ENCODE data around the gene POU3F1.

The POU3F1 gene

DNA sequence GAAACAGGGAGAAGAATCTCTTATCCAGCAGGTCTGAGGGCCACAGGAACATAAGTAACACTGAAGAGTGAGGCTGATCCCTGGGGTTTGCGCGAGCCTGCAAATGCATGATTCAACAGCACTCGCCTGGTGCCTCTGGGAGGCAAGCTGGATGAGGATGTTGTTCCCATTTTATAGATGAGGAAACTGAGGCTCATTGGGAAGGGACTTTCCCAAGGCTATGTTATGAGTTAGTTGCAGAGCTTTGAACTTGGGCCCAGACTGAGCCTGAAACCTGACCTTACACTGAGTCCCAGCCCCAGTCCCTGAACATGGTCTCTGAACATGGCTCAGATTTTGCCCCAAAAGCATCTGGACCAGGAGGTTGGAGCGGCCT lies 27.7 kb upstream of the POU3F1 start:
- H3K4me3 ChIP-seq (ENCODE audit: low read depth, low read length): no peak overlapping the region
- TF ChIP-seq, protein P1, sequence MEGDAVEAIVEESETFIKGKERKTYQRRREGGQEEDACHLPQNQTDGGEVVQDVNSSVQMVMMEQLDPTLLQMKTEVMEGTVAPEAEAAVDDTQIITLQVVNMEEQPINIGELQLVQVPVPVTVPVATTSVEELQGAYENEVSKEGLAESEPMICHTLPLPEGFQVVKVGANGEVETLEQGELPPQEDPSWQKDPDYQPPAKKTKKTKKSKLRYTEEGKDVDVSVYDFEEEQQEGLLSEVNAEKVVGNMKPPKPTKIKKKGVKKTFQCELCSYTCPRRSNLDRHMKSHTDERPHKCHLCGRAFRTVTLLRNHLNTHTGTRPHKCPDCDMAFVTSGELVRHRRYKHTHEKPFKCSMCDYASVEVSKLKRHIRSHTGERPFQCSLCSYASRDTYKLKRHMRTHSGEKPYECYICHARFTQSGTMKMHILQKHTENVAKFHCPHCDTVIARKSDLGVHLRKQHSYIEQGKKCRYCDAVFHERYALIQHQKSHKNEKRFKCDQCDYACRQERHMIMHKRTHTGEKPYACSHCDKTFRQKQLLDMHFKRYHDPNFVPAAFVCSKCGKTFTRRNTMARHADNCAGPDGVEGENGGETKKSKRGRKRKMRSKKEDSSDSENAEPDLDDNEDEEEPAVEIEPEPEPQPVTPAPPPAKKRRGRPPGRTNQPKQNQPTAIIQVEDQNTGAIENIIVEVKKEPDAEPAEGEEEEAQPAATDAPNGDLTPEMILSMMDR (IDR thresholded peaks at IDR 0.05; ENCODE audit: borderline replicate concordance, insufficient read depth, low read depth, low read length): no peak

DNA sequence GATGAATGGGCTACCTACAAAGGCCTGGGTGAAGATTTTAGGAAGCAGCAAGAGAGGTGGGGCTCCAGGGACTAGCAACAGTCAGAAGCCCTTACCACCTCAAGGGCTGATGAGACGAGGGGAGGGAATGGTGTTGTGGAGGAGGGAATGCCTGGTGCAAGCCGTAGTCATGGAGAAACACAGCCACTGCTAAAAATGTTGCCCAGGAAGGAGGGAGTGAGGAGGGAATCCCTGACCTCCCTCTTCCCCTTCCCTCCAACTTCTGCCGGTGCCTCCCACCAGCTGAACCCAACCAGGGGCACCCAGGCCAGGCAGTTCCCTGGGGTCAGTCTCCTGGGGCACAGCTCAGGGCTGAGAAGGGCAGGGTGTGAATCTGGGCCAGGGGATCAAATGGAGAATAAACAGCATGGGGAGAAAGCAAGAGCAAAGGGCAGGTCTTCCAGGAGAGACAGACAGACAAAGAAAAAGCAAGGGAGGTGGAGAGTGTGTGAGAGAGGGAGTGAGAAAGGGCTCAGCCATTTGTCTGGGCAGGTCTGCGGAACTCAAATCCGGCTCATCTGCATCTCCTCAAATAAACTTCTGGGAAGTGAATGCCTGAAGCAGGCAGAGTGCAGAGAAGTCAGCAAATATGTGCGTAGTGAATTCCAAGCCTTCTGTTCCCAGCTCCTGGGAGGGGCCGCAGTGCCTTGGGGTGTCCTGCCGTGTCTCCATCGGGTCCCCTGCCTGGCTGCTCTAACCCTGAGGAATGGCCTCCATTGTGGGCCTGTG lies 27.1 kb upstream of the POU3F1 start:
- H3K4me3 ChIP-seq (ENCODE audit: low read depth, low read length): no peak overlapping the region
- TF ChIP-seq, protein P1 (IDR thresholded peaks at IDR 0.05; ENCODE audit: borderline replicate concordance, insufficient read depth, low read depth, low read length): no peak

DNA sequence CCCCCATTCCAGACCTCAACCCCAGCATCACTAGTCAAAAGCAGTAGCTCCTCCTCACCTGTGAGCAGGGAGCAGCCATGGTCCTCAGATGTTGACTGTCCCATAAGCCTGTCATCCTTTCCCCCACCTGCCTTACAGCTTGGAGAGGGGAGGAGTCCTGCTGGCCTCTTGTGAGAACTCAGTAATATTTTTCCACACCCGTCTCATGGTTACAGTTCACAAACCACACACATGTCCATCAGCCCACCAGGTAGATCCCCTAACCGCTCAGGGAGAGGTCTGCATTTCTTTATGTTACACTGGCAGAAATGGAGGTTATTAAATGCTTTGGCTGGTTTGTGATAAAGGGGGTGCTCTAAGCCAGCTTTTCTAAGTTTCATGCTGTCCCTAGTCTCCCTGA lies 26.3 kb upstream of the POU3F1 start:
- TF ChIP-seq, protein P1 (IDR thresholded peaks at IDR 0.05; ENCODE audit: borderline replicate concordance, insufficient read depth, low read depth, low read length): no peak

DNA sequence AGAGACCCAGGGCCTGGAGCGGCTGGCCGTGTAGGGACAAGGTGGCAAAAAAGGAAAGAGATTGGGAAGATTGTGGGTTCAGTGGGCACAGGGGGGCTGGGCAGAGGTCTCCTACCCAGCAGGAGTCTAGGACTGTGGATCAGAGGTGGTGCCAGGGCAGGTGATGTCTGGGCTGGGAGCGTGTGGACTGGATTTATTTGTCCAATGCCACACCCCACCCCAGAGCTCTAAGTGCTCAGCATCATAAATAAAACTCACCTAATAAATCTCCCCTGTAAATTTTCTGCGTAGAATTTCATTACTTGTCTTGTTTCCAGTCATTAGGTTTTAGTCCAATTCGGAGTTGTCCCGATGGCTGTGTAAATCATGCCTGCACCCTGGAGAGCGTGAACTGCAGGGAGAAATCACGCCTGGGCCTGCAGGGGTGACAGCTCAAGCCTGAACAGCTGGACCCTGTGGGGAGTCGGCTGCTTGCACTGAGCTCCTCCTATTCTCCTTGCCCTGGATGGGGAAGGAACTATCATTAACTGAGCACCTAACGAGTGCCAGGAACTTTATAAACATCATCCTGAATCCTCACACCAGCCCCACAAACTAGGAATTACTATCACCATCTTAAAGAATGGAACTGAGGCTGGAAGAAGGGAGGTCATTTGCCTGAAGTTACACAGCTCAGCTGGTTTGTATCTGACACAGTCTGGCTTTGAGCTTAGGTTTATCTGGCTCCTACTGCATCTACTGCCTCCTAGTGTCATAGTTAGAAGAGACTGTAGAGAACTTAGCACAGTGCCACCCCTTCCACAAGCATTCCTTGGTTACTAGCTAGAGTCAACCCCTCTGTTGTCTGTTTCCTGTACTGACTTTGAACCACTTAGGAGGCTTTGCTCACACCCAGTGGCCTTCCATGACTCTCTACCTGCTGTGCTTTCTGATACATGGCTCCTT lies 25.0 kb upstream of the POU3F1 start:
- TF ChIP-seq, protein P1 (IDR thresholded peaks at IDR 0.05; ENCODE audit: borderline replicate concordance, insufficient read depth, low read depth, low read length): peak; percentile 66
- H3K4me3 ChIP-seq (ENCODE audit: low read depth, low read length): no peak overlapping the region

More for the DNA sequence above, 26.3 kb upstream of the POU3F1 start:
- no peak overlapping the region for H3K4me3 ChIP-seq (ENCODE audit: low read depth, low read length)

DNA sequence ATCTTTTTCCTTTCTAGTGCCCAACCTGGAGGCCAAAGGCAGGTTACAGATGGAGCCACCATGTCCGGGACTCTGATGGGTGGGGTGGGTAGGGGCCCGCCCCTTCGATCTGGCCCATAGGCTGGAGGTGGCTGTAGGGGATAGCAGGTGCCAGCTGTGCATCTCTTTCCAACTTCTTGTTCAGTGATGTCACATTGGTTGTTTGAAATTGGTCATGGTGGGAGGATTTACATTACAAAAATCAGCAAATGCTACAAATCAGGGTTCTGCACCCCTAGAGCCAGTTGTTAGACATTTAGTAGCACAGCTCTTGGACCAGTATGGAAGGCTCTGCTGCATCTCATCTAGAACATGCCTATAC lies 22.4 kb upstream of the POU3F1 start:
- no peak overlapping the region for H3K4me3 ChIP-seq (ENCODE audit: low read depth, low read length)
- TF ChIP-seq, protein P1 (IDR thresholded peaks at IDR 0.05; ENCODE audit: borderline replicate concordance, insufficient read depth, low read depth, low read length): no peak

DNA sequence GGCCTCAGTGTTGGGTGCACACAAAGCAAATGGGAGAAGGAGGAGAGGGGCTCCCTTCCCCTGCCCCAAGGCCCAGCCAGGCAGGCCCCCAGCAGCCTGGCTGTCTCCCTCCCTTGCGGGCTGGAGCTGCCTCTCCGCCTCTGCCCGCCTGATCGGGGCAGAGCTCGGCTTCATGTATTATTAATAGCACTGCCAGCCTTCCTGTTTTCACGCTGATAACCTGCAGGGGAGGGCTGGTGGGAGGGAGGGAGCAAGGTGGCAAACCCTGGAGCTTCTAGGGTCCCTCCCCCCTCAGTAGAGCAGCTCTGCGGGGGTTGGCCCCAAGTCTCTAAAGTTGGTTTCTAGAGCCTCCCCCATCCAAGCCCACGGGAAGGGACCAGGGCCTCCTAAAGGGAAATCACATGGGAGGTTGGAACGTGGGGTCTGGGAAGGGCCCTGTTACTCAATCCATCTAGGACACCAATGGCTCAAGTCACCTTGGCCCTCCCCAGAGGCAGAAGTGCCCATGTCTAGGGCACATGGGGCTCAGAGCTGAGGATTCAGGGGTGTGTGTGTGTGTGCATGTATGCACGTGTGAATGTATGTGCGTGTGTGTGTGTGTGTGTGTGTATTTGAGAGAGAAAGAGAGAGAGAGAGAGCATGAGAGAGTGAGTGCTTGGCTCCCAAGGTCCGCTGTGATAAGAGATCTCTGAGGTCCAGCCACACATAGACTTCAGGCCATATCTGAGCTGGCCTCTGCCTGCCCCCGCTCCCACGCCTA lies 21.8 kb upstream of the POU3F1 start:
- TF ChIP-seq, protein P1 (IDR thresholded peaks at IDR 0.05; ENCODE audit: borderline replicate concordance, insufficient read depth, low read depth, low read length): no peak
- no peak overlapping the region for H3K4me3 ChIP-seq (ENCODE audit: low read depth, low read length)

All from GM12875 (cell line).